Measurements from ENCODE around the gene JAM2. TPM values are rescaled to one million over a fixed set of nuclear protein-coding genes. Genes with fewer than 3 reads are reported as not detected.
"Not testable (repeated sequence)": the region's sequence is repeated elsewhere in the genome, so short reads cannot be mapped to it uniquely, and the experiment has no call there.

JAM2 gene
- total RNA-seq, 1 donor from 2014 or later: 38.6 TPM

GRCh38 chr21:25710550-25710949, 71.5 kb downstream of the JAM2 start:
- Histone ChIP-seq H3K4me1 (no peaks in the 10 kb centered on the region), H3K27me3 (no peaks in the 10 kb centered on the region), H3K9me3 (no peaks in the 10 kb centered on the region), H3K4me3 (no peak overlapping the region), H3K27ac (no peak overlapping the region), H3K36me3 (no peaks in the 10 kb centered on the region)
- ATAC-seq (no peak), DNase-seq (no peak)
- intact Hi-C loops (cut with DNase I): no loop called here
- no peak for TF ChIP-seq CTCF (IDR thresholded peaks at IDR 0.05)

GRCh38 chr21:25714066-25714465, 75.0 kb downstream of the JAM2 start:
- H3K36me3 ChIP-seq; H3K27ac ChIP-seq; DNase-seq; H3K27me3 ChIP-seq; H3K4me3 ChIP-seq; ATAC-seq; intact Hi-C loops (cut with DNase I); H3K4me1 ChIP-seq; H3K9me3 ChIP-seq: not testable (repeated sequence)

- TF ChIP-seq CTCF (IDR thresholded peaks at IDR 0.05): no peak
- no peaks in the 10 kb centered on the region for H3K4me1 ChIP-seq
- intact Hi-C loops (cut with DNase I): no loop called here
- no peak overlapping the region for H3K27ac ChIP-seq
- H3K36me3 ChIP-seq: peaks cover 27% of the 10 kb centered on the region
- no peak for ATAC-seq
- DNase-seq: no peak
- no peaks in the 10 kb centered on the region for H3K9me3 ChIP-seq
- H3K27me3 ChIP-seq: no peaks in the 10 kb centered on the region
- H3K4me3 ChIP-seq: no peak overlapping the region
Observed at GRCh38 chr21:25717491-25718147, 78.6 kb downstream of the JAM2 start.

GRCh38 chr21:25721987-25722386, 82.9 kb downstream of the JAM2 start:
- intact Hi-C loops (cut with DNase I): no loop called here
- ATAC-seq: no peak
- no peak for TF ChIP-seq CTCF (IDR thresholded peaks at IDR 0.05)

GRCh38 chr21:25722631-25723030, 83.6 kb downstream of the JAM2 start:
- Histone ChIP-seq H3K36me3 (peaks cover 77% of the 10 kb centered on the region), H3K9me3 (no peaks in the 10 kb centered on the region), H3K4me3 (no peak overlapping the region), H3K27me3 (no peaks in the 10 kb centered on the region), H3K4me1 (no peaks in the 10 kb centered on the region), H3K27ac (no peak overlapping the region)
- DNase-seq (no peak), ATAC-seq (no peak)
- no peak for TF ChIP-seq CTCF (IDR thresholded peaks at IDR 0.05)
- intact Hi-C loops (cut with DNase I): no loop called here

More at GRCh38 chr21:25721987-25722386, 82.9 kb downstream of the JAM2 start:
- Histone ChIP-seq H3K9me3 (no peaks in the 10 kb centered on the region), H3K4me3 (no peak overlapping the region), H3K27ac (no peak overlapping the region), H3K27me3 (no peaks in the 10 kb centered on the region), H3K36me3 (peaks cover 71% of the 10 kb centered on the region), H3K4me1 (no peaks in the 10 kb centered on the region)
- no peak for DNase-seq

GRCh38 chr21:25732091-25732760, 93.2 kb downstream of the JAM2 start:
- H3K4me1 ChIP-seq: peaks cover 28% of the 10 kb centered on the region
- no peaks in the 10 kb centered on the region for H3K27me3 ChIP-seq
- H3K36me3 ChIP-seq: peaks cover 27% of the 10 kb centered on the region
- H3K4me3 ChIP-seq: no peak overlapping the region
- ATAC-seq: no peak
- DNase-seq: no peak
- TF ChIP-seq CTCF (IDR thresholded peaks at IDR 0.05): no peak
- H3K27ac ChIP-seq: no peak overlapping the region
- intact Hi-C loops (cut with DNase I): no loop called here
- no peaks in the 10 kb centered on the region for H3K9me3 ChIP-seq
